GM15510 (cell line): ENCODE measurements around the gene EFCAB14.

Source experiments
- POLR2A ChIP-seq: IDR thresholded peaks from 3 replicates; pipeline ENCODE4 v1.6.1; 2011; ENCODE audit warnings: borderline replicate concordance; ENCODE audit not compliant: insufficient read length; ENCODE audit errors: extremely low read depth

Gene EFCAB14

GRCh38 chr1:46742069-46742468 lies 23.2 kb upstream of the EFCAB14 start:
- no peak for TF ChIP-seq POLR2A

DNA sequence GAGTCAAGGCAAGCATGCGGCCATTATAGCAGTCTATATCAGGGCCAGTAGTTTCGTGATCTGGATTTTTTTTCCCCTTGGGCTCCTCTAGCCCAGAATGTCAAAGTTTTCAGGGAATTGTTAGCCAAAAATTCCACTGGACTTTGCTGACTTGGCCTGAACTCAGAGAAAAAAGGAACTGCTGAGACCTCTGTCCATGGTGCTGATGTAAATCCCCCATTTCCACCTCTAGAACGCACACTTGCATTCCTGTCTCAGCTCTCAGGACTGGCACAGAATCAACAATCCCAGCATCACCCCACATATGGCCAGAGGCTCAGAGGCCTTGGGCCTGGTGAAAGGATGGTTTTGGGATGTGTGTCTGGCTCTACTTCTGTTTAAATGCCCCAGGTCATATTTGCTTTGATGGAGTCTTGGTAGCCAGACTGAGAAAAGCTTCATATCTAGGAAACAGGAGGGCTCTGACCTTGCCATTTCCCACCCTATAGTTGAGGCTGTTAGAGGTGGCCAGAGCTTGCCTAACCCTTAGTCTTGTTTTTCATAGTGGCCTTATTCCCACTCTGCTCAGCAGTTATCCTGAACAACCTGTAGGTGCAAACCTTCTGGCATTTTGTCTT lies 16.9 kb upstream of the EFCAB14 start:
- no peak for TF ChIP-seq POLR2A

DNA sequence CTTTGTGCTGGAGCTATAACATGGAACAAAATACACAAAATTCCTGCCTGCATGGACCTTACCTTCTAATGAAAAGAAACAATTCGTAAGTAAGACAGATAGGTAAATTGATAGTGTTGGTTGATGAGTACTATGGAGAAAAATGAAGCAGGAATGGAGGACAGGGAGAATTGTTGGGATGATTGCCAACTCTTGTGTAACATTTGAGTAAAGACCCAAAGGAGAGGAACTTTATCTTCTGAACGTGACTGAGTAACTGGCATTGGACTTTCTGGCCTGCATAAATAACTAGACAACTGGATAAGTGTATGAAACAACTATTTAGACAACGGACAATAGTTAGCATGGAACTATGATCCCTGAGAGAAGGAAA lies 6.8 kb upstream of the EFCAB14 start:
- TF ChIP-seq POLR2A, result no peak

DNA sequence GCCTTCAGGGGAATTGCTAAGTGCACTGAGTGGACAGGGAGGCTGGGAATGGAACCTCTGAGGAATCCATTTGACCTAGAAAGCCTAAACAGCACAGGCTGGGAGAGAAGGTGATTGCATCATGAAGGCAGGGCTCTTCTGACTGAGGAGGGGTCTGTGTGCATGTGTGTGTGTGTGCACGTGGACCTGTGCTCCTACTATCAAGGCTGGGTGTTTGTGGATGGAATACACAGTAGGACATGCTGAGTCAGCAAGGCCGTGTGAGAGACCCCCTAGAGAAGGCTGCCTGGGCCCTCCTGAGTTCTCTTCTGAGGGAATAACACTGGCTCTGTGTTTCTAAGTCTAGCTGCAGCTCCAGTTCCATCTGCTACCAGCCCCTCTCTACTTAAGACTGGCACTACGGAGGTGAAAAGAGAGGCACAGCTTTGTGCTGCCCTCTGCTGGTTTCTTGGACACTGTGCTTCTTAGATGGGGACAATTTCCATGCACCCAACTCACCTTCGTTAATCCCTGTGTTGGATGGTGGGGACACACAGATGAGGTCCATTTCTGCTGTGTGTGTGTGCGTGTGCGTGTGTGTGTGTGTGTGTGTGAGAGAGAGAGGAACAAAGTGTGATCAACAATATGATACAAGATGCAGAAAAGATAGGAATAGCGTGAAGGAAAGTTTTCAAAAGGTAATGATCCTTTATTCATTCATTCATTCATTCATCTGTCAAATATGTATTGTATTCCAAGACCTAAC lies 6.2 kb upstream of the EFCAB14 start:
- no peak for TF ChIP-seq POLR2A

GRCh38 chr1:46723901-46724300 lies 5.0 kb upstream of the EFCAB14 start:
- no peak for TF ChIP-seq POLR2A

GRCh38 chr1:46721686-46722205 lies 2.8 kb upstream of the EFCAB14 start:
- no peak for TF ChIP-seq POLR2A

DNA sequence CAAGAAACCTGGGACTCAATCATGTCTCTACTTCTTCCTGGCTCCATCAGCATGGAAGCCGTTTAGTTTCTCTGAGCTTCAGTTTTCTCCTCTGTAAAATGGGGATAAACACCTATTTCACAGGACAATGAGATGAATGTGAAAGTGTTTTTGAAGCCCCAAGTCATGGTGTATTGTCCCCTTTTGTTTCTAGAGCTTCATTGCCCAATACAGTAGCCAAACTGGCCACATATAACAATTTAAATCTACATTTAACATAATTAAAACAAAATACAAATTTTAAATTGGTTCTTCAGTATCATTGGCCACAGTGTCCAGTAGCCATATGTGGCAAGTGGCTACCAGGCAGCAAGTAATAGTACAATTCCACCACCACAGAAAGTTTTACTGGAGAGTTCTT lies 2.3 kb upstream of the EFCAB14 start:
- no peak for TF ChIP-seq POLR2A

DNA sequence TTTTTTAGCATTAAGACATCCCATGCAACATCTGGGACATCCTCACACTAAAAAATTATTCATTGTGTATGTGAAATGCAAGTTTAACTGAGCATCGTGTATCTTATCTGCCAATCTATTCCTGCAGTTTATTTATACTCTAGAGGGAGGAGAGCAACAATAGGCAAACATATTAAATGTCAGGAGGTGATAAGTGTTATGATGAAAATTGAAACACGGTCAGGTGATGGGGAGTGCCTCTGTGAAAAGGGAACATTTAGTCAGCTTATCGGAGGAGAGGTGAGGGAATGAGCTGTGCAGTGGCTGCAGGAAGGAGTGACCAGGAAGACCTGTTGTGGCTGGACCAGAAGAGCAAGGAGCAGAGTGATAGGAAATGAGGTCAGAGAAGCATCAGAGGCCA lies 775 bp upstream of the EFCAB14 start:
- no peak for TF ChIP-seq POLR2A

GRCh38 chr1:46718340-46718726 lies 581 bp downstream of the EFCAB14 start:
- no peak for TF ChIP-seq POLR2A

DNA sequence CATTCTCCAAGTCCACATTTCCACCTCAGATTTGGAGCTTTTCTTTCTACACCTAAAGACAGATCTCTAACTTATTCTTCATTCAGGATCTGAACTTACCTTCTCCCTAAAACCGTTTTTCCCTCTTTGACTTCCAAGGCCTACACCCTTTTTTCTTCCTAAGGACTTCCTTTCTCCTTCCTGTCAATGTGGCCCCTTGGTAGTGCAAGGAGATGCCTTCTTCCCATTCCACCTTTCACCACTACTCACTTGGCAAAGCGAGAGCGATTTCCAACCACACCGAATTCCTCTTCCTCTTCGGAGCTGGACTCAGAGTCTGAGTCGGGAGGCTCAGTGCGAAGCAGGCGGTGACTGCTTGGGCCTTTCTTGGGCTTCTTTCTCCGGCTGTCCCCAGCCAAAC lies 1.3 kb downstream of the EFCAB14 start:
- TF ChIP-seq POLR2A, result no peak

DNA sequence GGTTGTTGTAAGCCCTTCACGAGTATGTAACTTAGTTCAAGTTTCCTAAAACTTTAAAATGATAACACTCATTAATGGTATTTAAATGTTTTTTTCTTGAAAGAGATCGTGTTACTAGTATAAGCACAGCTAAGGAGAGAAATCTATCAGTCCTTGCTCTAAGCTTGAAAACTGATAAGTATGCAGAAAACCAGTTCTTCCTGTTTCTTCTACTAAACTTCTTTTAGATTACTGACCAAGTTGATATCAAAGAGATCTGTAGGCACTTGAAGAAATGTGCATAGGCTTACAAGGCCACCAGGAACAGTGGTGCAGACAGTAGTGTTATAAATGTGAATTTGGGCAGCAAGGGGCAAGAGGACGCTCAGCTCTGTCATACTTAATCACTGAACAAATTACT lies 3.9 kb downstream of the EFCAB14 start:
- TF ChIP-seq POLR2A, result no peak

DNA sequence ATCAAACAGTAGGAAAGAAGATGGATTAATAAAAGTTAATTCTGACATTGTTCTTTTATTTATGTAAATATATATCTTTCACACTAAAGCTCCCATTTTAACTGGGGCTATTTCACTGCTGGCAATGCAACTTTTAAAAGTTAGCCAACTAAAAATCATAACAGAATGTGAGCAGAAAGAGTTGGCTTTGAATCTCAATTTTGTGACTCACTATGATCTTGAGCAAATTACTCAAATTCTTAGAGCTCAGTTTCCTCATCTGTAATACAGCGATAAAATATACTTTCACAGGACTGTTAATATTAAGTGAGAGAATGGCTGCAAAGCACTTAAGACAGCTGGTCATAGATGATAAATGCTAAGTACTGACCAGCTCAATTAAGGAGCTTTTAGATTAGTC lies 10.8 kb downstream of the EFCAB14 start:
- no peak for TF ChIP-seq POLR2A

DNA sequence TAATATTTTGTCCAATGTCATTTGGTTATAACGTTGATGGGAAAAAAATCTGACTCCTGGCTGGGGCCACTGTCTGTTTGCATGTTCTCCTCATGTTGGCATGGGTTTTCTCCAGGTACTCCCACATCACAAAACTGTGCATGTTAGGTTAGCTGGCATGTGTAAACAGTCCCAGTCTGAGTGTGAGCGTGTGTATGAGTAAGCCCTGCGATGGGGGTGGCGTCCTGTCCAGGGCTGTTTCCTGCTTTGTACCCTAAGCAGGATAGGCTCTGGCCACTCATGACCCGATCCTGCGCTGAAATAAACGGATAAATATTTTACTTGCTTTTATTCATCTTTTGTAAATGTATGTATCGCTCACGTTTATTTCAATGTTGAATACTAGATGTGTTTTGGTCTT lies 13.5 kb downstream of the EFCAB14 start:
- no peak for TF ChIP-seq POLR2A

GRCh38 chr1:46703927-46704641 lies 14.8 kb downstream of the EFCAB14 start:
- no peak for TF ChIP-seq POLR2A

DNA sequence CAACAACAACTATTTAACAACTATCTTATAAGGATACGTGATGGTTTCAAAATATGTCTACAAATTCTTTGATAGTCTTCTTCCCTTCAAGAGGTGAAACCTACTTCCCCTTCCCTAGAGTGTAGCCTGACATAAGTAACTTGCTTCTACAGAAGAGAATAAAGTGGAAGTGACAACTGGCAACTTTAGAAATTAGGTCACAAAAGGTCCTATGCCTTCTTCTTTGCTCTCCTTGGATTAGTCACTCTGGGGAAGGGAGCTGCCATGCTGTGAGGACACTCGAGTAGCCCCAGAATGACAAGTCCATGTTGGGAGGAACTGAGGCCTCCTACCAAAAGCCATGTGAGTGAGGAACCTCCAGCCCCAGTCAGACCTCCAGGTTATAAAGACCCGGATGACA lies 19.2 kb downstream of the EFCAB14 start:
- no peak for TF ChIP-seq POLR2A

GRCh38 chr1:46697053-46697452 lies 21.9 kb downstream of the EFCAB14 start:
- TF ChIP-seq POLR2A, result no peak

GRCh38 chr1:46692811-46693770 lies 25.8 kb downstream of the EFCAB14 start:
- no peak for TF ChIP-seq POLR2A
